Ramos (cell line): Measurements from ENCODE around the gene ACOX3.

Experiments used
- in situ Hi-C: fragments of 300-500 bp; cut with MboI; formaldehyde crosslinking; loops from one replicate; pipeline ENCODE4 v1.14.3; 2022; ENCODE audit warnings: low sequenced_read_pairs; ENCODE audit not compliant: unreplicated experiment

Gene ACOX3

DNA sequence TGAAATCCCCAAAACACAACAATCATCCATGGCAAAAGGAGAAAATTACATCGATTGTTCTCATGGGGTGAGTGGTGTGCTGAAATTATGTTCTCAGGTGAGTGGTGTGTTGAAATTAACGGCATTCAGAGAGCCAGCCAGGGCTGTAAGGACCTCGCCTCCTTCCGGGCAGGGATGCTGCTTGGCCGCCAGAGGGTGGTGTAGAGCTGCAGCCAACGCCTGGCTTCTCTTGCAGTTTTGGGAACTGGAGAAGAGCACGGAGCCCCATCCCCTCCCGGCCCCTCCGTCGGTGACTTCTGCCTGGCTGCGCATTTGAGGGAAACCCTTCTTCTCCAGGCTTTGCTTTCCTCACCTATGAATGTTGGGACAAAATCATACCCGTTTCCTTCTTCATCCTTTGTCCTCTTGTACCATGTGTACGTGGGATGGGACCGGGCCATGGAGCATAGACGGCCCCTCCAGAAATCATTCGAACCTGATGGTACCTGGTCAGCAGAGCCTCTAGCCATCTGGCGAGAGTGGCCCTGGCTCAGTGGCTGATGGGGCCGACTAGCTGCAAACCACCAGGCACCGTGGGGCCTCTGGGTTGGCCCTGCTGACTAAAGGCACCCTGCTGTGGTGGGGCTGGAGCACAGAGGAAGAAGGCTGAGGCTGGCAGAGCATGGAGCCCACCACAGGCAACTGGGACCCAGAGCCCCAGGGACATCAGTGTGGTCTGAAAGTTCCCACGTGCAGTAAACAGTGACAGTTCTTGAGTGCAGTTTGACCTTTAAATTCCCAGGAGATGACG, 28.4 kb upstream of the ACOX3 start:
- in situ Hi-C loops: no loop called here

DNA sequence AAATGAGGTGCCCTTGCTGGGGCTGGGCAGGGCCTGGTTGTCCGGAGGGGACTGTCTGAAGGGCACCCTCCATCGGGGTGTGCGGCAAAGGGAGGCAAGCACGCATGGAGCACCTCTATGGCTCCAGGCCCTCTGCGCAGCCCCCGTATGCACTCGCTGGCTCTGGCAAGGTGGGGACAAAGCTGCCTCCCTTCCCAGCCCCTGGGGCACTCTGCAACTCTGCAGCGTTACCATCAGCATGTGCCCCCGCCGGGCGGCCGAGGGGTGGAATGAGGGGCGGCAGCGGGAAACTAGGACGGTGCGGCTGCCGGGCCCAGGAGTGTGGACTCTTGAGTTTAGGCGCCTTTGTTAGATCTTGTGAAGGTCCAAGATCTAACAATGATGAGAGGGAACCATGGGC, 26.5 kb upstream of the ACOX3 start:
- in situ Hi-C loops: no loop called here

DNA sequence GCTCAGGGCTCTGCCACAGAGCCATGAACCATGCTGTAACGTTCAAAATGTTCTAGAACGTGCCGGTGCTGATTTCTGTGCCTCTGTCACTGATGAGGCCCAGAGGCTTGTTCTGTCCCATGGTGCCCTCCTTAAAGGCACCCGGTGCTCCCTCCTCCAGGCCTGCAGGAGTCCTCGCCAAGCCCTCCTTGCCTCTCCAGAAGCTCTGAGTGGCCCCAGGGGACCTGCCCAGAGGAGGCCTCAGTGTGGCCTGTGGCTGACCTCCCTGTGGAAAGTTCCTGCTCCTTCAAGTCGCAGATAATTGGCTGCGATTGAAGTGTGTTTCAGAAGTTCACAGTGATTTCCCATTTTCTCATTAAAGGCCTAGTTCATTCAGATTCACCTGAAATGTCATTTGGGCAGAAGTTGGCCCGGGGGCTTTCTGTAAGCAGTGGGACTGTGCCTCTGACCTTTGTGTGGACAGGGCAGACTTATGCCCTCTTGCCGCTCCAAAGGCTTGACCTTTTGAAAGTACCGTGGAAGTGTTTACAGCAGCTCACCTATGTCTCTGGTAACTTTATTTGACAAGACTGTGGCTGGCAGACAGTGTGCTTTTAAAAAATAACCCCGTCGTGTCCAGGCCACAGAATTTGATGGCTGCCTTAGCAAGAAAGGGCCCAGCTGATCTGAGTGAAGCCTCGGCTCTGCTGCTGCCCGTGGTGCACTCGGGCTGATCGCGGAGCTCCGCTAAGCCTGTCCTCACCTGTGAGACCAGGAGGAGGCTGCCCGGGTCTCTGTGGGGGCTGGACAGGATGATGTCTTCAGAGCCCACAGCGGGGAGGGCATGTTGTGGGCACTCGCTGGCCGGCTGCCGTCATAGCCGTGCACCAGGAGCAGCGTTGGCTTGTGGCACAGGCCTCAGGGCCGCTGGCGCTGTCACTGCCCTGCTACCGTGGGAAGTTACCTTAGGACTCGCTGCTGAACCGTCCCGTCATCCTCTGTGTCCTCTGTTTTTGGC, 25.4 kb upstream of the ACOX3 start:
- in situ Hi-C loops: no loop called here

DNA sequence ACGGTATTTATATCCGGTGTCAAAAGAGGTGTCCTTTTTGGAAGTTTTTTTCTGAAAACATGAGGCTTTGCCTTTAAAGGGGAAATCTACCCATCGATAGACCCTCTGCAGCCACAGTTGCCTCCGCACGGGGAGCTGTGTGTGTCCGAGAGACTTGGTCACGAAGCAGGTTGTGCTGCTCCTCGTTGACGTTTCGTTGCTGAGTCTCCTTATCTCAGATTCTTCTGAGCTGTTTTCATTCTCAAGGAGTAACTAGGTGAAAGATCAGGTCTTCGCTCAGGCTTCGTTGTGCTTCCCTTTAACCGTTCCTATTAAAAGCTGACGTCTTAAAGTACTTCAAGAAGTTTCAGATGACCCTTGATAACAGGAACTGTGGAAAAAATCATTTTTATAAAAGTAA, 23.9 kb upstream of the ACOX3 start:
- in situ Hi-C loops: no loop called here

DNA sequence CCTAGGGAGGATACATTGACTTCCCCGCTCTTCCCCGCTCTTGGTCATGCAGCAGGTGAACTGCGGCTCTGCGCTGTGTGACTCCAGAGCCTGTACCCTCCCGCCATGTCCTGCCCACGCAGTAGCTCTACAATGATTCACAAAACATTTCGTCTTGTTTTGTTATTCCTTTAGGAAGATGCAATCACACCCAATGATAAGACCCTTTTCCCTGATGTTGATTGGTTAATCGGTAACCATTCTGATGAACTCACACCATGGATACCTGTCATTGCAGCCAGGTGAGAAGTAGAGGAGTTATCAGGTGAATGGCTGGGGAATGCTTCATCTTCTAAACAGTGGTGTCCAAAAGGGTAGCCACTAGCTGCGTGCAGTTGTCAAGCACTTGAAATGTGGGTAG, 23.3 kb upstream of the ACOX3 start:
- in situ Hi-C loops: no loop called here

DNA sequence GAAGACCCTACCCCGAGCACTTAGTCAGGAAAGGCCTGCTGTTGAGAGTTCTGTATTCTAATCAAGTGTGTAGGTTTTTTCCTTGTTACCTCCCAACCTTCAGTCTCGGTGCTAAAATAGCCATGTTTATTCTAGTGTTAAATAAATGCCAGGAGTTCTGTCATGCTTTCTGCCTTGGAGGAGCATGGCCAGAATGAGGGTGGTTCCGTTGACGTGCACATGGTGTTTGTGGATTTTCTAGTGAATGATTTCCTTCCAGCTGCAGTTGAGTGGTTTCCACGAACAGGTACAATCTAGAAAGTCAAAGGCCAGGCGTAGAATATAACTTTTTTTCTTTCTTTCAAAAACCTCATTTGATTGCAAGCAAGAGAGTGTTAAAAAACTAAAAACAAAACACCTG, 21.1 kb upstream of the ACOX3 start:
- in situ Hi-C loops: no loop called here

DNA sequence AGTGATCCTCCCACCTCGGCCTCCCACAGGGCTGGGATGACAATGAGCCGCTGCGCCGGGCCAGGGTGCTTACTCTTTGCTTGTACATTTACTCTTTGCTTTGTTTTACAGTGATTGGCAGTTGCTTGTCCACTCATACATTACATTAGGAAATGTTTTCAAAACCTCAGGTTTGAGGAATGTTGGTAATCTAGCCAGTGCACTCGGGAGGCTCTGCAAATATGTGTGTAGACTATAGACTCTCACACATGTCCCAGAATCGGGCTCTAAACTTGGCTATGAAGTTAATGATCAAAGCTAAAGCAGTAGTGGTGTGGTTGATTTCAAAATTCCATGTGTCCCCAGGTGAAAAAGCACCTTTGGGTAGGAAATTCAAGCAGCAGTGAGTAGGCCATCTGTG, 20.6 kb upstream of the ACOX3 start:
- in situ Hi-C loops: no loop called here

DNA sequence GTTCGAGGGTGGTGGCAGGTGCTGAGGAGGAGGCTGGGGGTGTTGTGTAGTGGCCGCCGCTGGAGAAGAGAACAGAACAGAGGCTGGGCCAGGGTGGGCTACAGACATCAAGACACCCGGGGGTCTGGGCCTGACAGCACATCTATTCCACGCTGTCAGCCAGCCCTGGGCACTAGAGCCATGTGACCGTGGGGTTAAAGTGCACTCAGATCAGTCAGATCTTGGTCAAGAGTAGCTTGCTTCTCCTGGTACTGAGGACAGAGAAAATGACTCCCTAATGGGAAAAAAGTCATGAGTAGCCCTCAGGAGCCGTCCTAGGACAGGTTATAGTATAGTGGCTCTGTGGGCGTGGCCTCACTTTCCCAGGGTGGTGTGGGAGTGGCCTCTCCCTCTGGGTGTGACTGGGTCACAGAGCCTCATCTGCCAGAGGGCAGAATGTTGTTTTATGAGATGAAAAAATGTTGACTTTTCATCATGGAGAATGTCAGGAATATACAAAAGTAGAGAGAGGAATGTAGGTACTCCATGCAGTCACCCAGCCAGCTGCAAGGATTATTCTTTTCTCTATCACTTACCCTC, 19.4 kb upstream of the ACOX3 start:
- in situ Hi-C loops: no loop called here

DNA sequence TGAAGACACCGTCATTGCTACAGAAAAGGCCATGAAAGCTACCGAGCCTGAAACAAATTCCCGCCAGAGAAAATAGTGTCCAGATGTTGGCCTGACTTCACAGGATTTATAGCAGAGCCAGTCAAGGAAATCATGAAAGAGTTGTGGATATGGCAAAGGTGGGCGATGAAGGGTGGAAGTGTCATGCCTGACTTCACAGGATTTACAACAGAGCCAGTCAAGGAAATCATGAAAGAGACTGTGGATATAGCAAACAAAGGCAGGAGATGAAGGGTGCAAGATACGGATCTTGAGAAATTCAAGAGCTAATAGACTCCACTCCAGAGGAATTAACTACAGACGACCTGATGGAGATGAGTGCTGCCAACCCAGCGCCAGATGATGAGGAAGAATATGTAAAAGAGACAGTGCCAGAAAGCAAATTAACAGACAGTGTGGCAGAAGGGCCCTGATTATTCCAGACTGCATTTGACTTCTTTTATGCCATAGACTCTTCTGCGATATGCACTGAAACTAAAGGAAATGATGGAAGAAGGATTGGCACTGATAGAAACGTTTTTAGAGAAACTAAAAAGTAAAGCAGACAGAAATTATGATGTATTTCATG, 17.2 kb upstream of the ACOX3 start:
- in situ Hi-C loops: no loop called here

DNA sequence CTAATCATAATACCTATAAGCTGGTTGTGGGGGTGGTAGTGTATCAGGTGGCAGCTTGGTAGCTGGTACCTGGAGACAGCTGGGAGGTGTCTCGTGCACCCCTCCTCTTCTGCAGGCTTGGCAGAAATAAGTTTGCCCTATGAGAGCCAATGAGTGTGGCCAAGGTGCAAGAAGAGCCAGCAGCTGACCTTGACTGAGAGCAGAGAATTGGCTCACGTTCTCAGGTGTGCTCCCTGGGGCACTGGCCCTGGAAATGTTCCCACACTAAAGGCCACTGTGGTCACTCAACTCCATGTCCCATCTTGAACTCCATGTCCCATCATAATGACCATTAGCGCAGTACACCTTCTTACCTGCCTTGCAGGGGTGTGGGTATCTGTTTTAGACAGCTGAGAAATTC, 13.4 kb upstream of the ACOX3 start:
- in situ Hi-C loops: no loop called here

DNA sequence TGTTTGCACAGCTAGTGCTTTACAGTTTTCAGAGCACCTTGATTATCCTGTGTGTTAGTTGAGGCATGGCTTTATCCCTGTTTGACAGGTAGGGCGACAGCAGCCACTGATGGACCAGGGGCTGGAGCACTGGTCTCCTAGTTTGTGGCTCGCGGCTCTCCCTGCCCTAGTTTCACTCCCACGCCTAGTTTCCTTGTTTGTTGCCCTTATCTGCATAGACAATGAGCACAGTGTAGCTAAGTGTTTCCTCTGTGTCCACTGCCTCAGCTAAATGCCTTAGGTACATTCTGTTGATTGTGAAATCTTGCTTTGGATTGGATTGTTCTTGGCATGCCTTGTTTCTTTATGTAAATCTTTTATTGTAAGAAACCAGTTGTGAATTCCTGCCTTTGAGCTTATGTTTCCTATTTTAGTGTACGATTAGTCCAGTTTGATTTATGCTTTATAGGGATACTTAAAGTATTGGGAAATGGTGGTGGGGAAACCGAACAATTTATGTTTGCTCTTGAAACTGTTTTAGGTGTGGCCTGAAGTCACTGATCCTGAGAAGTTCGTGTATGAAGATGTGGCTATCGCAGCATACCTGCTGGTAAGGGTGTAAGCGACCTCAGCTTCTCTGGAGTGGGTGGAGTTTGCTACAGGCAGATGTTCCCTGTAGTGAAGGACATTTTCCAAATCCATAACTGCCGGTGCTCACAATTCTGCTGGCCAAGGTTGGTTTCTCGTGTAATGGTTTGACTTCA, 11.1 kb upstream of the ACOX3 start:
- in situ Hi-C loops: no loop called here

DNA sequence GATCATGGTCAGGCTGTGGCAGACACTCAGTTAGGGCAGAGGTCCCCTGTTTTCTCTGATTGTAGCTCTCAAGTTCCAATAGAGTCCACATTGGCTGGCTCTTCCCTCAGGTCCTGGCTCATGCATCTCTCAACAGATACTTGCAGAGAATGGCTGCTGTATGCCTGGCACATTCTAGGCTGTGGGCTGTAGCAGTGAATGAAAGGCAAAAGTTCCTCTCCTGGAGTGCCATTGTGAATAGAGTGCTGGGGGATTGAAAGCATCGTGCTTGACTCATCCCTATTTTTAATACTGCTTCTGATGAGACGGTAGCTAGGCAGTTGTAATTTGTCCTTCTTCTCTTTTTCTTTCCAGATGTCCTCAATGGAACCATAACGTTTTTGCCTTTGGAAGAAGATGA, 5.6 kb upstream of the ACOX3 start:
- in situ Hi-C loops: no loop called here

DNA sequence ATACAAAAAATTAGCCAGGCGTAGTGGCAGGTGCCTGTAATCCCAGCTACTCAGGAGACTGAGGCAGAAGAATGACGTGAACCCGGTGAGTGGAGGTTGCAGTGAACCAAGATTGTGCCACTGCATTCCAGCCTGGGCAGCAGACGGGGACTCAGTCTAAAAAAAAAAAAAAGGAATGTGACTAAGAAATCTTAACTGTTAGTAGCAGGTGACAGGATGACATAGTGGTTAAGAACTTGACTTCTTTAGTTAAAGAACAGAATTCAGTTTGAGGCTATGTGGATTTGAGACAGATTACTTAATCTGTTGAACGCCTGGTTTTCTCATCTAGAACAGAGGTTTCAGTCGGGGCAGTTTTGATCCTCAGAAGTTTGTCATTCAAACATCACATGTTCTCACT, 3.3 kb upstream of the ACOX3 start:
- in situ Hi-C loops: no loop called here

DNA sequence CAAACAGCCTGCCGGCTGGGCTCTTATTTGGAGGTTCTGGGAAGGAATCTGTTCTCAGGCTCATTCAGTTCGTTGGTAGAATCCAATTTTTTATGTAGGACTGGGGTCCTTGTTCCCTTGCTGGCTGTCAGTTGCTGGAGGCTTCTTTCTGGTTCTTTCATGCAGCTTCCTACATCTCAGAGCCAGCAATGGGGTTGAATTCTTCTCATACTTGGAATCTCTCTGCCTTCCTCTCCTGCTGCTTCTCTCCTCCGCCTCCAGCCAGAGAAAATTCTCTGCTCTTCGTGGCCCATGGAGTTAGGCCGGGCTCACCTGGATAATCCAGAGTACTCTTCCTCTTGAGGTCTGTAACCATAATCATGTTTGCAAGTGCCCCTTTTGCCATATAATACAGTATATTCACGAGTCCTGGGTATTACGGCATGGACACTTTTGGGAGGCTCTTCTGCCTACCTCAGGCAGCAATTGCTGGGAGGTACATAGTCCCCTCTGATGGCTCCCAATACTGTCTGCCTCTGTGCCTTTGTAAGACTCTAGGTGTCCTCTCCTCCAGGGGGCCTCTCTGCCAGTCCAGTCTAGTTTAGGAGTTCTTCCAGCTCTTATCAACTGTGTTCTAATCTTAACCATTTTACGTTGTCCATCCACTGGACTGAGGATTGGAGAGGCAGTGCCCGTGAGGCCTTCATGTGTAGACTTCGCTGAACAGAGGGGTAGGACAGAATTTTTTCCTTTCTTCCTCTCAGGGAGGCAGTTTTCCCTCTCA, 2.3 kb upstream of the ACOX3 start:
- in situ Hi-C loops: no loop called here

DNA sequence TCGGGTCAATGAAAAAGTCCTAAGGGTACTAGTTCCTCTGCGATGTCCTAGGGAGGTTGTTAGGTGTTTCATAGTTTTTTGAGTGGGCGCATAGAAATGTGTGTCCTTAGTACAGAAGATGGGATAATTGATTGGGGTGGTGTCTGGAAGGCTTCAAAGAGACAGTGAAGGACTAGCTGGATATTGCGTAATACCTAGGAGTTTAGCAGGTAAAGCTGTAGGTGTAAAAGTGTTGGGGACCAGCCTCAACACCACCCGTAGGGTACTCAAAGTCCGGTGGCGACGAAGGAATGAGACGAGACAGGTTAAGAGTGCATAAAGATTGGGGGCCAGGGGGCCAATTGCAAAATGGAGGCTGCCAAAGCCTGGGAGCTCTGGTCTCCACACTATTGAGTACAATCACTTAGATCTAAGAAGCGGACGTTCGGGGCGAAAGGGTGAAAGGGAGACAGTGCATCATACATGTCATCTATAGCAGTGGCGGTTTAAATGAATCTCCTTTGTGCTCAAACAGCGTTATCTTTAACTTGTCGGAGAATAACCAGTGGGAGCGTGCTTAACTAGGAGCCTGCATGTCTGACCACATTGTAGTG, 1.1 kb upstream of the ACOX3 start:
- in situ Hi-C loops: no loop called here

DNA sequence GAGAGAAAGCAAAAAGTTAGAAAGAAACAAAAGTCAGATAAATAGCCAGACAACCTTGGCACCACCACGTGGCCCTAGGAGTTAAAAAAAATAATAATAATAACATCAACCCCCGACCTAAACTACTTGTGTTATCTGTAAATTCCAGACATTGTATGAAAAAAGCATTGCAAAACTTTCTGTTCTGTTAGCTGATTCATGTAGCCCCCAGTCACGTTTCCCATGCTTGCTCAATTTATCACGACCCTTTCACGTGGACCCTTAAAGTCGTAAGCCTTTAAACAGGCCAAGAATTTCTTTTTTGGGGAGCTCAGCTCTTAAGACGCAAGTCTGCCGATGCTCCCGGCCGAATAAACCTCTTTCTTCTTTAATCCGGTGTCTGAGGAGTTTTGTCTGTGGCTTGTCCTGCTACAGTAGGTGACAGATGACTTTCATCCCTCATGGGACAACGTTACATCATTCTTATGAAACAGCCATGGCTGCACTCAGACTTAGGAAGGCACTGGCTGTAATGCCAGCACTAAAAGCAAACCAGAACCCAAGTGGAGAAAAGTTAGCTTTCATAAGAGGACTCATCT, 520 bp downstream of the ACOX3 start:
- in situ Hi-C loops: no loop called here

DNA sequence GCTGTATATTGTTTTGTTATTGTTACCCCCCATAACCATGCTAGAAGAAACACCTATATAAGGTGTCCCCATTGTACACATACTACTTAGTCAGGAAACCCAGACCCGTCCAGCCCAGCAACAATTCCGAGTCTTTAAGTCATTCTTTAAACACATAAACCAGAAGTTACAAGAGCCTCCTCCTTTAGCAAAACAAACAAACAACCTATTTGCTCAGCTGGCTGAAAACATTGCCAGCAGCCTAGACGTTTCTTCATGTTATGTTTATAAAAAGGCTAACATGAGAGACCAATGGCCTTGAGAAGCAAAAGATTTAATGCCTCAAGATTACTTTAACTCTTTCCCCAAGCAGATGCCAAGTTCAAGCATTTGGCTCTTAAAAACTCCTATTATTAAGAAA, 1.4 kb downstream of the ACOX3 start:
- in situ Hi-C loops: no loop called here

DNA sequence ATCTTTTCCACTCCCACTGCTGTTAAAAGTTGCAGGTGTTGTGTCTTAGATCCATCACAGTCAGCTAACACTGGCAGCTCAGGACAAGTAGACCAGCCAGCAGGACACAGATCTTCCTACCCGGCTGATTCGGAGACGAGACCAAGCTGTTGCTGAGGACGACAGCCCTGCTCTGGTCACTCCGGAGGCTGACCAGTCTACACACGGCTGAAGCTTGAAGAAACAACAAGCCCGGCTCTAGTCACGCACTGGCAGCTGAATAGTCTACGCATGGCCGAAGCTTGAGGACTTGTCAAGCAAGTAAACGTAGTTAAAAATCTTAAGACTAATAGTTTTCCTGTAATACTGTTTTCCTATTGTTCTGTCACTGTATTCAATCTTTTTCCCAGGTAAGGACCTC, 1.8 kb downstream of the ACOX3 start:
- in situ Hi-C loops: no loop called here

DNA sequence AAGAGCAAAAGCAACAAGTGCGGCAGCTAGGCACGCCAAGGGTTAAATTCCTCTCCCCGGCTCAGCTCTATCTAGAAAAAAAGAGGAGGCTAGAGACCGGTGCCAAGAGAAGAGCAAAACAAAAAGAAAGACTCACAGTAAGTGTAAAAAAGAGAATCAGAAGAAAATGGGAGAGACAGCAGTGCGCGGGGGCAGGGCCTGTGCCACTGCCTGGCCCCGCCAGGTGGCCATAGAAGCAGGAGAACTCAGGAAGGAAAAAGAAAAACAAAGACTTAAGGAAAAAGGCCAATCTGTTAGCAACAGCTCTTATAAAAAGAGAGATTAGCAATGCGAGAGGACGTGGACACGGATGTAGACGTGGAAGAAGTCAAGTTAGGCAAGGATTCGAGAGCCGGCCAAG, 3.2 kb downstream of the ACOX3 start:
- in situ Hi-C loops: no loop called here
